Endothelial cell of hepatic sinusoid (primary cell): ENCODE results near the gene TNPO3.
"Not testable (repeated sequence)": the region's sequence is repeated elsewhere in the genome, so short reads cannot be mapped to it uniquely, and the experiment has no call there.

ENCODE experiments used
- in situ Hi-C: cut with HindIII; loops from 2 replicates; pipeline ENCODE4 v1.10.0; 2017; ENCODE audit warnings: low sequenced_read_pairs

The TNPO3 gene

GRCh38 chr7:128968624-128969023 is 86.3 kb downstream of the TNPO3 start:
- in situ Hi-C loops = no loop called here

- in situ Hi-C loops = loop anchor here (5.0 kb wide), 1 partner anchor 164 kb away; no protein-coding TSS in a partner anchor
These were observed 91.6 kb downstream of the TNPO3 start for GRCh38 chr7:128963327-128963757.

GRCh38 chr7:128962899-128963298 is 92.0 kb downstream of the TNPO3 start:
- in situ Hi-C loops = loop anchor here (5.0 kb wide), 1 partner anchor 164 kb away; no protein-coding TSS in a partner anchor

GRCh38 chr7:128961030-128961659 is 93.8 kb downstream of the TNPO3 start:
- in situ Hi-C loops = loop anchor here (5.0 kb wide), 1 partner anchor 166 kb away; no protein-coding TSS in a partner anchor

- in situ Hi-C loops = no loop called here
These were observed 95.6 kb downstream of the TNPO3 start for GRCh38 chr7:128959296-128959695.

GRCh38 chr7:128955981-128956380 is 98.9 kb downstream of the TNPO3 start:
- in situ Hi-C loops = no loop called here

- in situ Hi-C loops = loop anchor here (5.0 kb wide), 1 partner anchor 52 kb away; no protein-coding TSS in a partner anchor
These were observed 99.8 kb downstream of the TNPO3 start for GRCh38 chr7:128954830-128955802.

- in situ Hi-C loops = loop anchor here (5.0 kb wide), 1 partner anchor 53 kb away; no protein-coding TSS in a partner anchor
These were observed 100.8 kb downstream of the TNPO3 start for GRCh38 chr7:128954150-128954549.

GRCh38 chr7:128951296-128951695 is 103.6 kb downstream of the TNPO3 start:
- in situ Hi-C loops = loop anchor here (5.0 kb wide), 1 partner anchor 56 kb away; no protein-coding TSS in a partner anchor

GRCh38 chr7:128948976-128949760 is 105.7 kb downstream of the TNPO3 start:
- in situ Hi-C loops = no loop called here

GRCh38 chr7:128948312-128948973 is 106.5 kb downstream of the TNPO3 start:
- in situ Hi-C loops = no loop called here

GRCh38 chr7:128947854-128948253 is 107.1 kb downstream of the TNPO3 start:
- in situ Hi-C loops = no loop called here

GRCh38 chr7:128946936-128947830 is 107.7 kb downstream of the TNPO3 start:
- in situ Hi-C loops = no loop called here

- in situ Hi-C loops = no loop called here
These were observed 109.1 kb downstream of the TNPO3 start for GRCh38 chr7:128945668-128946366.

GRCh38 chr7:128944487-128945236 is 110.2 kb downstream of the TNPO3 start:
- in situ Hi-C loops = no loop called here

- in situ Hi-C loops = not testable (repeated sequence)
These were observed 111.7 kb downstream of the TNPO3 start for GRCh38 chr7:128943251-128943650.

- in situ Hi-C loops = no loop called here
These were observed 112.9 kb downstream of the TNPO3 start for GRCh38 chr7:128941946-128942526.
